Medulla oblongata (tissue), 1 donor: ENCODE results near the gene MTF2.
"Not testable (repeated sequence)": the region's sequence is repeated elsewhere in the genome, so short reads cannot be mapped to it uniquely, and the experiment has no call there.

Experiments
- DNase-seq: peaks from one replicate; pipeline ENCODE4 v3.0.0-alpha.2; 2015; ENCODE audit errors: extremely low spot score

Gene MTF2

GRCh38 chr1:93142161-93142560 lies 63.1 kb downstream of the MTF2 start:
- DNase-seq: no peak

GRCh38 chr1:93143136-93143535 lies 64.1 kb downstream of the MTF2 start:
- no peak for DNase-seq

GRCh38 chr1:93143769-93144168 lies 64.7 kb downstream of the MTF2 start:
- DNase-seq: no peak

- DNase-seq: no peak
Measured at GRCh38 chr1:93148001-93148400, 68.9 kb downstream of the MTF2 start.

- no peak for DNase-seq
Measured at GRCh38 chr1:93150729-93151128, 71.6 kb downstream of the MTF2 start.

GRCh38 chr1:93151474-93151873 lies 72.4 kb downstream of the MTF2 start:
- DNase-seq: no peak

- no peak for DNase-seq
Measured at GRCh38 chr1:93152835-93153234, 73.8 kb downstream of the MTF2 start.

GRCh38 chr1:93154898-93155297 lies 75.8 kb downstream of the MTF2 start:
- DNase-seq: no peak

GRCh38 chr1:93155335-93155734 lies 76.3 kb downstream of the MTF2 start:
- no peak for DNase-seq

- no peak for DNase-seq
Measured at GRCh38 chr1:93159337-93159736, 80.3 kb downstream of the MTF2 start.

GRCh38 chr1:93163314-93163713 lies 84.2 kb downstream of the MTF2 start:
- DNase-seq: not testable (repeated sequence)

- no peak for DNase-seq
Measured at GRCh38 chr1:93164816-93165215, 85.7 kb downstream of the MTF2 start.

- DNase-seq: not testable (repeated sequence)
Measured at GRCh38 chr1:93165895-93166294, 86.8 kb downstream of the MTF2 start.

- DNase-seq: no peak
Measured at GRCh38 chr1:93167006-93167405, 87.9 kb downstream of the MTF2 start.

GRCh38 chr1:93170141-93170678 lies 91.1 kb downstream of the MTF2 start:
- not testable (repeated sequence) for DNase-seq

- DNase-seq: no peak
Measured at GRCh38 chr1:93171549-93172034, 92.5 kb downstream of the MTF2 start.

- no peak for DNase-seq
Measured at GRCh38 chr1:93172778-93173177, 93.7 kb downstream of the MTF2 start.

- not testable (repeated sequence) for DNase-seq
Measured at GRCh38 chr1:93174638-93175037, 95.6 kb downstream of the MTF2 start.

- DNase-seq: peak; percentile 8
Measured at GRCh38 chr1:93177991-93178390, 98.9 kb downstream of the MTF2 start.

- DNase-seq: no peak
Measured at GRCh38 chr1:93178418-93178817, 99.3 kb downstream of the MTF2 start.

- DNase-seq: peak; percentile 99
Measured at GRCh38 chr1:93179886-93180722, 101.0 kb downstream of the MTF2 start, which contains the start of gene TMED5. TMED5 (minus strand) TSS chr1:93180413; CDS start chr1:93180242, 171 bp downstream.

- DNase-seq: peak; percentile 12
Measured at GRCh38 chr1:93180723-93181613, 101.9 kb downstream of the MTF2 start, which contains the start of gene CCDC18. CCDC18 (plus strand) TSS chr1:93180724; CDS start chr1:93183362, 2,638 bp downstream.
